Measurements from ENCODE around the gene ARHGEF2.
"Not testable (repeated sequence)": the region's sequence is repeated elsewhere in the genome, so short reads cannot be mapped to it uniquely, and the experiment has no call there.

ARHGEF2 gene

GRCh38 chr1:155990005-155990739 is 11.8 kb upstream of the ARHGEF2 start:
- no peak for DNase-seq (ENCODE audit: low read depth)

DNA sequence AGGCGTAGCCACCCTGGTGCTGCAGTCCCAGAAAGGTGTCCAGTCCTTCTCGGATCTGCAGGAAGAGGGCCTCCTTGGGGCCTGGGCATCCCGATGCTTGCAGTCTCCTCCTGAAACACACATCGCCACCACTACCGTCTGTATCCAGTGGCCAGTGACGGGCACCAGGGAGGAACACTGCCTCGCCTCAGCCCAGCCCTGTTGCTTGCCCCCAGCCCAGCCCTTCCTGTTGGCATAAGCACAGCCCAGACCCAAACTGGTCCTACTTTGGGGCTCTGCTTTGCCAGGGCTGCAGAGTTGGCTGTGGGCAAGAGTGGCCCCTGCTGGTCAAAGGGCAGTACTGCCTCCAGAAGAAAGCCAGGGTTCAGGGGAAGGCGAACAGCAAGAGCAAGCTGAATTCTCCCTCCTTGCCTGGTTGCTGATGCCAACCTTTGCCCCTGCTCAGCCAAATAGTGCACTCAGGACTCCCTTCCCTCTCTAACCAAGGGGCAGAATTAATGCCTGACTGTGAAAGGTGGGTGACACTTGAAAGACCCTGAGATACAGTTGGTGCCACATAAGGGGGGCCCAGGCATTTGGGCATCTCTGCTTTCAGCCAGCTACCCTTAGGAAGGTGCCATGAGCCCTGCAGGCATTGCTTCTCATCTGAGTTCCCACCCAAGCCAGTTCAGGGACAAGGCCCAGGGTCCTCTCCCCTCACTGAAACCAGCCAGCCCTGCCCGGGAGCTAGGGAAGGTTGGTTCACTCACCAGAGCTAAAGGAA is 11.1 kb upstream of the ARHGEF2 start:
- DNase-seq (ENCODE audit: low read depth): peak; percentile 64

DNA sequence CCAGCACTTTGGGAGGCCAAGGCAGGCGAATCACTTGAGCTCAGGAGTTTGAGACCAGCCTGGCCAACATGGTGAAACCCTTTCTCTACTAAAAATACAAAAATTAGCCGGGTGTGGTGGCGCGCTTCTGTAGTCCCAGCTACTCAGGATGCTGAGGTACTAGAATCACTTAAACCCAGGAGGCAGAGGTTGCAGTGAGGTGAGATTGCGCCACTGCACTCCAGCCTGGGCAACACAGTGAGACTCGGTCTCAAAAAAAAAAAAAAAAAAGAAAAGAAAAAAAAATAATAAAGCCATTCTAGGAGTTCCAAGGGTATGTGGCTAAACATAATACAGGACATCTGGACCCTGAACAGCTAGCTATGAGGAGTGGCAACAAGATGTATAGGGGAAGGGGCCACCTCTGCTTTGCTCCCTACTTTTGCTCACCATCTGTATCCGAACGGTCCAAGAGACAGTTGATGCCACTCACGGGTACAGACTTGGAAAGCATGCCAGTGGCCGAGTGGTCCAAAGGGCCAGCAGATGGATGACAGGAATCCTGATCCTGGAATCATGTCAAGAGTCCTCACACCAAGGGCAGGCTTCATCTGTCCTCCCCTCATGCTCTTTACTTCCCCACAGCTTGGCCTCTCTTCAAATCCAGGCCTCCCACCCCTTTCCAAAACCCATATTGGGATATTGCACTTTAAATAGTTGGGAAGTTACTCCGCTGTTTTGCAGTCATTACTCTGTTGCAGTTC is 6.7 kb upstream of the ARHGEF2 start:
- DNase-seq (ENCODE audit: low read depth): not testable (repeated sequence)

DNA sequence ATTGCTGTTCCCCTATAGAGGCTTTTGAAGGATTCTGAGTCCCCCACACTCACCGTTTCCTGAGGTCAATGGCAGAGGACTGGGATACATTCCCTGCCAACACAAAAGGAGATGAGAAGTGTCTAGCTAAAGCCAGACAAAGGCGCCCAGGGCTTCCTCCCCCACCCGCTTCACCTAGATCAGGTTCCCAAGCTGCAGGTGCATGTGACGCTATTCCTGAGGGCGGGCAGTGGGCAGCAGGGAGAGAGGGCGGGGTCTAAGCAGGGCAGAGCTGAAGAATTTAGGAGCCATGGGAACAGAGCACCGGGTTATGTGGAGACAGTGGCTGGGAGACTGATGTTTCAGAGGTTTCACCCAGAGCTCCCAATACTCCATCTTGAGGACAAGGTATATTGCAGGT is 6.0 kb upstream of the ARHGEF2 start:
- DNase-seq (ENCODE audit: low read depth): no peak

- no peak for DNase-seq (ENCODE audit: low read depth)
Observed at GRCh38 chr1:155983191-155984024, 5.1 kb upstream of the ARHGEF2 start.

DNA sequence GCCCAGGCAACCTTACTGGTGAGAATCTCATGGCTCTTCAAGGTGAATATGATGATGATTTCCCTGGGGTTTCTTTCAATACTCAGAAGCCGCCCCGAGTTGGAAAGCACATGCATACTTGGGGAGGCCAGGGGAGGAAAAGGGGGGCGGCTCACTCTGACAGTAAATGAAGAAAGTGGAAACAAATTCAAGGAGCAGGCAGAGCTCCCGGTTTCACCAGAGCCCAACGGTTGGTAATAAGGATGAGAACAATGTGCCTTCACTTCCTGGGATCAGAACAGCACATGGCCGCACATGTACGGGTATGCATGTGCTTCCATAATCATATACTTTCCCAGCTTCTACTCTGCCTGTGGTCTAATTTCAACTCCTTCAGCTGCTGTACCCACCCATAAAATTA is 3.8 kb upstream of the ARHGEF2 start:
- DNase-seq (ENCODE audit: low read depth): no peak

GRCh38 chr1:155981266-155982088 is 3.1 kb upstream of the ARHGEF2 start:
- DNase-seq (ENCODE audit: low read depth): no peak

- no peak for DNase-seq (ENCODE audit: low read depth)
Observed at GRCh38 chr1:155979597-155980343, 1.4 kb upstream of the ARHGEF2 start.

- no peak for DNase-seq (ENCODE audit: low read depth)
Observed at GRCh38 chr1:155978973-155979429, 654 bp upstream of the ARHGEF2 start.

DNA sequence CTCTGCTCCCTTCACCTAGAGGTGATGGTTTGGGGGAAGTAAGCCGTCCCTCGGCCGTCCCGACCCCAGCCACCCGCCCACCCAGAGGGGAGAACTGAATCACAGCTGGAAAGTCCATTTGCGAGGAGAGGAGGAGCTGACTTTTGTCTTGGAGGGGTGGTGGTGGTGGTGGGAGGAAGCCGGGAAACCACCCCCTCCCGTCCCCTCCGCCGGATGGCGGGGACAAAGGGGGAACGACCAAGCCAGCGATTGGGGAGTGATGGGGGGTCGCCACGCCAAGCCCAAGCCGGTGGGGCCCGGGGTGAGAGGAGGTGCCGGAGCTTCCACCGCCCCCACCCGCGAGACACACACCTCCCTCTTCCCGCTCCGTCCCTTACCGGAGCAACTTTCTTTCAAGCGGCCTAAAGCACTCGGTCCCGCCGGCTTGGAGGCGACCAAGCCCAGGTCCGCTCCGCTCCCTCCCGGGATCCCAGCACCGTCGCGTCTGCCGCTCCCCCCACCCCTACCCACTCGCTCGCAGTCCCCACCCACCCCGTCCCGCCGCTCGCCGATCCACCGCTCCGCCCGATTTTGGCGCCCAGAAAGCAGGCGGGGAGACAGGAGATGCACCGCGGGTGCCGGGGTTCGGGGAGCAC is 540 bp downstream of the ARHGEF2 start:
- peak; percentile 59 for DNase-seq (ENCODE audit: low read depth)

DNA sequence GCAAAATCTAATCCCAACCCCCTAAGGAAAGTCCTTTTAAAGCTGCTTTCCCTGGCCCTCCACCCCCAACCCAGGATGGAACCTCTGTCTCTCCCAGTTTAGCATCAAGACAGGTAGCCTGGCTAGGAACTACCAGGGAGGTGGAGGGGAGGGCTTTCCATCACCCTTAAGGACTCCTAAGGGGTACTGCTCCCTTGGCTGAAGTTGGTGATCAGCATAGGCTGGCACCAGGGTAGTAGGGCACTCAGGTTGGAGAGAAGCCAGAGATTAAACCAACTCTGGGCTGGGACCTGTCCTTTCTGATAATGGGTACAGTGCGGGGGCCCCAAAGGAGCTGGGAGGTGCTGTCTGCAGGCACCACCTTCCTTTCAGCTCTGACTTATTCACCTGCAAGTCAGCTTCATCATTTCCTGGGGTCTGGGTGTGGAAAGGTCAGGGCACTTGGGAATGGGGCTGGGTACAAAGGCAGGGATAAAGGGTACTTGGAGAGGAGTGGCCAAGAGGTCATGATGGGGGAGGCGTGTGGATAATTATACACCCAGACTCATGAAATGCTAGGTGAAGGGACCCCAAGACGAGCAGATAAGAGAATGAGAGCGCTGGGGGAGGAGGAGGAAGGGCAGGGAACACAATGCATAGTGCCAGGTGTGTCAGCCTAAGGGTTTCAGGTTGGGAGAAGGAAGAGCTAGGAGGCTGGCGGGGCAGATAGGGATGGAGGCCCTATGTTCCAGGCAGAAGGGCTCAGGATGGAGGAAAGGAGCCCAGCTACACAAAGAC is 1.2 kb downstream of the ARHGEF2 start:
- DNase-seq (ENCODE audit: low read depth): no peak

DNA sequence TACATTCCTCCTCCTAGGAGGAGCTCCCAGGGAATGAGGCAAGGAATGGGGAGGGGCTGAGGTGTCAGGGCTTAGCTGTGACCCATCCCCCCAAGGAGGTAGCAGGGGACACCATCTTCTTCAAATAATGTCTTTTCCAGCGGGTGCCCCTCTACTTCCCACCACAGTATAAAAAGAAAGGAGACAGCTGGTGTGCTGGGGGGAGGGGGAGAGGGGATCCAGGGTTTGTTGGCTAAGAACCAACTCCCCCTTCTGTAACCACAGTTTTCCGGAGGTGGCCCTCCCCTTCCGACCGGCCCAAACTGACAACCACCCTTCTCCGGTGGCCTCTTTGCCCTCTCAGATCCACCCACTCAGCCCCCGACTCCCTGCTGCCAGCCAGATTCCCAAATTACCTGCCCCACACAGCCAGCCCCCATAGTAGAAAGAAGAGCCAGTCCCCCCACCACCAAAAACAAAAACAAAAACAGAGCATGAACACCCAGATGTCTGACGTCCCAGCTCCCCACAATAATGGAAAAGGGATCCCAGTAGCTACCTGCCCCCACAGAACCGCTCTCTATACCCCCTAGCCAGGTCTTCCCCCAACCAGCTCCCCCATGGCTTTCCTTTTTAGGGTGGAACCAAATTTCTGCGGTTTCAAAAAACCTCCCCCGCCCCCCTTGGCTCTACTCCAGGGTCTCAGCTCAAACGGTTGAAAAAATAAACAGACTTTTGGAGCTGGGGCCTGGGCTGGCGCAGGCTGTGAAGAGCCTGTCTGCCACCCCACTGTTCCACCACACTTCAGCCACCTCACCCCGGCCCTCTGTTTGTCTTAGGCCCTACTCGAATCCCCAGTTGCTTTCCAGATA is 2.1 kb downstream of the ARHGEF2 start:
- peak; percentile 49 for DNase-seq (ENCODE audit: low read depth)

DNA sequence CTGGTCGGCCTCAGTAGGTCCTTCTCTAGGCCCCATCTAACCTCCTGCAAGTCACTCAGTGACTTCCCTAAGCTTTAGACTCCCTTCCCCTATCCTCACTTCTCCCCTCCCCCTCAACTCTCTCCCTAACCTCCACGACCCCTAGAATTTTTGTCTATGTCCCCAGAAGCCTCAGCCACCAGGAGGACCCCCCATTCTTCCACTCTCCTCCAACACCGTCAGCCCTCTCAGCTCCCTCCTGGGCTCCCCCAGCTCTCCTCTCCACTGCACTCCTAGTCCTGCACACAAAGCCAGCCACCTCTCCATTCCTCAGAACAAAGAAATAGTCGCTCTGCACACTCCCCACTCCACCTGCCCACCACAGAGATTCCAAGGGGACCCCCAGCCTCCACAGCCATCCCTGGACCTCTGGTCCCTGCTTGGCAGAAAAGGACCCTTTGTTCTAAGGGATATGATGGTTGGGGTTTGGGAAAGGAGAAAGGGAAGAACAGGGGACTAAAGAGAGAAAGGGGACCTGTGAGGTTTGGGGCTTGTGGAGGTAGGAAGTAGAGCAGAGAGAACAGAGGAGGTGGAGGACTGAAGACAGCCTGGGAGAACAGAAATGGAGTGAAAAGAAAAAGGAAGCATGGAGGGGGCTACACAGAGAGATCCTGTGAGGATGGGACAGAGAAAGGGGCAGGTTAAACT is 2.8 kb downstream of the ARHGEF2 start:
- DNase-seq (ENCODE audit: low read depth): no peak

DNA sequence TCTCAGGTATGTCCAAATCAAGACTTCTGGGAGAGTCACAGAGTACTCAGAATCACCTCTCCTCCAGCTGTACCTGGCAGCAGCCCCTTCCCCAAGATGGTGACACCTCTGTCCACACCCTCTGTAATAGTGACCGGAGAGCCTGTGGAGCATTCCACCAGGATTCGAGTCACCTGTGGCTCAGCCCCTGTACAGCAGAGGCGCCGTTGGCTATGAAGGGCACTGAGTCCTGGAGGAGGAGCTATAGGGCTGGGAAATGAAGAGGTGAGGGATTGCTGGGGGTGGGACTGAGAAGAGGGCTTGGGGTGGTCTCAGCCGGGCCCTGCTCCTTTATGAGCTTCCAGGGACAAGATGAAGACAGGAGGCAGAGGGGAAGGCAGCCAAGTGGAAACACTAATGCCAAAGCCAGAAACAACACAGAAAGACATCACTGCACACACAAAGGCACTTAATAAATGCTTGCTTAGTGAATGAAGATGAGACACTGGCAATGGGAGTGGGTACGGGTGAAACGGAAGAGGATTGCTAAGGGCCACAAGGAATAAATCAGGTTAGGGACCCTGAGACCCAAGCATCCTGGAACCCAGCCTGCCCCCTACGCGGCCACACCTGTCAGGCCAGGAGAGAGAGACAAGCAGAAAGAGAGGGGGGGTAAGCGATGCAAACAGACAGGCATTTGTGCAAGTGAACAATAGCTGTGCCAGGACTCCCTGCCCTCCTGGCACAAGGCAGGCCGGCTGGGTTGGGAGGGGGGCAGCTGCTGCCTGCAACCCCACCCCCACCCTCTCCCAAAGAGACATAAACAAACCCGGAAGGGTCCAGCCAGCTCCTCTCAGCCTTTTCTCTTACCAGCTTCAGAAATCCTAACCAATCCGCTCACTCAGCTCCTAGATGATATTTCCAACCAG is 3.9 kb downstream of the ARHGEF2 start:
- no peak for DNase-seq (ENCODE audit: low read depth)

- DNase-seq (ENCODE audit: low read depth): no peak
Observed at GRCh38 chr1:155973723-155974122, 4.6 kb downstream of the ARHGEF2 start.

Data from activated T-cell treated with anti-CD3 and anti-CD28 coated beads for 24 hours (primary cell).